IPS DF 6.9 (cell line): ENCODE measurements around the gene RAD51B.

Experiments
- DNase-seq: peaks from one replicate; pipeline ENCODE4 v3.0.0-alpha.2; 2013; ENCODE audit warnings: low read depth, low spot score
- H3K27ac ChIP-seq: one replicate; pipeline ENCODE4 v1.5.1; 2013; ENCODE audit warnings: low read length, control low read depth
- H3K27me3 ChIP-seq: 2 replicates; pipeline ENCODE4 v1.6.1; 2013; ENCODE audit warnings: mild to moderate bottlenecking, low read length; ENCODE audit not compliant: control insufficient read depth, insufficient read depth
- H3K36me3 ChIP-seq: 2 replicates; pipeline ENCODE4 v1.6.1; 2013; ENCODE audit warnings: low read length; ENCODE audit not compliant: control insufficient read depth, insufficient read depth
- H3K4me1 ChIP-seq: 2 replicates; pipeline ENCODE4 v1.6.1; 2013; ENCODE audit warnings: low read length; ENCODE audit not compliant: control insufficient read depth, insufficient read depth
- H3K4me3 ChIP-seq: 2 replicates; pipeline ENCODE4 v1.5.1; 2013; ENCODE audit warnings: mild to moderate bottlenecking, low read length
- H3K9me3 ChIP-seq: 2 replicates; pipeline ENCODE4 v1.6.1; 2013; ENCODE audit warnings: low read length, inconsistent platforms; ENCODE audit not compliant: control insufficient read depth, insufficient read depth
- WGBS: extraction: QIAGEN DNeasy Blood & Tissue Kit; methylation state at CpG from one replicate; pipeline ENCODE4 v1.1.7; 2013; ENCODE audit warnings: mixed read lengths, missing lambda C conversion rate; ENCODE audit not compliant: insufficient read length, insufficient coverage; 5-methylcytosine and 5-hydroxymethylcytosine counted together

RAD51B gene

DNA sequence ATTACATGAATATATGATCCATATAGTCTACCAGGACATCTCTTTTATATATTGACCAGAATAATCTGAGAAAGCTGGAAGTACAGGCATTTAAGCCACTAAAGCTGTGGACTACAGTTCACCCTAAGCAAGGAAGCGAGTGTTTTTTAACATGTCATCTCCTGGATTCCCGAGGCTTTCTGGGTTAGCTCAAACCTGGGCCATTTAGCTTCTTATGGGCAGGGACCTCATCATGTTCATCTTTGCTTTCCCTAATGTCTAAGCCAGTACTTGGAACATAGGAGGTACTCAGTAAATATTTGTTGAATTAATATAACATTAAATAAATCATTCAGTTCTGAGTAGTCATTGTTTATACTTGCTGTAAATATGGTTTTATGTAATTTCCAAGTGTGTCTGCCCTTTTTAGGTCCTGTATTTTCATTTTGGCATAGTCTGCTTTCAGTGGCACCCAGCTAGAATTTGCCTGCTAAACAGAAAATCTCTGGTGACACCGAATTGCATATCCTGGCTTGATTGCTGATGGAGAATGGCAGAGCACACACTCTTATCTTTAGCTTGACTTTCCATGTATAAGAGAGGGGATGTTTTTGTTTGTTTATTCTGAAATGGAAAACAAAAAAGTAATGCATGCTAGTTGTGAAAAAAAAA lies 628.8 kb downstream of the RAD51B start:
- H3K27me3 ChIP-seq = no peaks in the 10 kb centered on the region
- H3K4me1 ChIP-seq = peaks cover 1% of the 10 kb centered on the region; the same call in 1 of the 2 replicates
- no peak overlapping the region for H3K4me3 ChIP-seq
- no peaks in the 10 kb centered on the region for H3K9me3 ChIP-seq
- H3K27ac ChIP-seq = no peak overlapping the region
- no CpG with 5 or more reads among the region's 3 CpGs for WGBS
- no peak for DNase-seq
- no peaks in the 10 kb centered on the region for H3K36me3 ChIP-seq

DNA sequence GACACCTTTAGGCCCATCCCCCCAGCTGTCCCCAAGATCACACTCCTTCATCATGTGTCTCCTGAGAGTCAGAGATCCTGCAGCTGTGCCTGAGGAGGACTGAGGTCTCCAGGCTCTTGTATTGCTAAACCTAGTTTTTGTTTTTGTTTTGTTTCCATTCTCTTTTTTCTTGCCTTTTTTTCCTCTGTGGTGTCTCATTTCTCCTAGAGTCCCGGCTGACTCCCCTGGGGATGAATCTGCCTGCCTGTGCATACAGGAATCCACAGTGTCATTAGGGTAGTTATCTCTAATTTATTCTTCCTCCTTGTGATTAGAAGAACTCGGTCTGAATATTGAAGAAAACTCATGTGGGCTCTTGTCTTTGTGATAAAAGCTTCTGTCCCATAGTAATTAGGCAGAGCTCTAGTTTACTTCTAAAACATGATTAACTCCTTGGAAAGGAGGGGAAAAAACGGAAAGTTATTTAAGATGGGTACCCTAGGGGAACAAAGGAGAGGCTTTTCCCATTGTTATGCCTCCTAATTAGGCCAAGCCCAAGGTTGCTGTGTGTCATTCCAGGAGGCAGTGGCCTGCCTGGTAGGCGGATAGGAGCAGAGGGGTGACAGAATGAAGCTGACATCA lies 630.1 kb downstream of the RAD51B start:
- no peak overlapping the region for H3K27ac ChIP-seq
- no CpG with 5 or more reads among the region's 4 CpGs for WGBS
- peaks cover 1% of the 10 kb centered on the region; the same call in 1 of the 2 replicates for H3K4me1 ChIP-seq
- H3K4me3 ChIP-seq = no peak overlapping the region
- peak; percentile 37 for DNase-seq
- H3K36me3 ChIP-seq = no peaks in the 10 kb centered on the region
- H3K27me3 ChIP-seq = no peaks in the 10 kb centered on the region
- H3K9me3 ChIP-seq = no peaks in the 10 kb centered on the region

DNA sequence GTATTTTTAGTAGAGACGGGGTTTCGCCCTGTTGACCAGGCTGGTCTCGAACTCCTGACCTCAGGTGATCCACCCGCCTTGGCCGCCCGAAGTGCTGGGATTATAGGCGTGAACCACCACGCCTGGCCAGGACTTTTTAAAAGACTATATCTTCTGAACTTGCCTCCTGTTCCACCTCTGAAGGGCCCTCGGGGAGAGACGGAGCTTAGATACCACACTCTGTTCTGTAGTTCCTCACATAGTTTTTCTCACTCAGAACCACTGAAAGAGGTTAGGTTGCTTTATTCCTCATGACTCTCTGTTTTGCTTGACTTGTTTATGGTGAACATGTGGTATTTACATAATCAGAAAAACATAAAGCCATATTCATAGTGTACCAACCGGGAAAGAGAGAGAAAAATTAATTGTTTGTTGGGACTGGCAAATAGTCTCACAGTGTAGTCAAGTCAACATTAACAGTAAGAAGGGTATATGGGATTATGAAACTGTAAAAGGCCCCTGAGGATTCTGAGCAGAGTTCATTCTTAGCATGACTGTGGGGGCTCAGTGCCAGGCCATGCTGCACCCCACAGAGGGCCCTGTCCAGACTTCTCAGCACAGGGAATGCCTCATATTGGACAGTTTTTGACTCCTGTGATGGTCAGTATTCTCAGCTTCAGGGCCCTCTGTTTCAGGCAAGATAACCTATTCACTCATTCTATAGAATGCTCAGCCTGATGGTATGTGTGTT lies 631.0 kb downstream of the RAD51B start:
- Histone ChIP-seq H3K27me3 (no peaks in the 10 kb centered on the region), H3K27ac (no peak overlapping the region), H3K9me3 (no peaks in the 10 kb centered on the region), H3K4me3 (no peak overlapping the region), H3K4me1 (peaks cover 1% of the 10 kb centered on the region; the same call in 1 of the 2 replicates), H3K36me3 (no peaks in the 10 kb centered on the region)
- no CpG with 5 or more reads among the region's 11 CpGs for WGBS
- no peak for DNase-seq

DNA sequence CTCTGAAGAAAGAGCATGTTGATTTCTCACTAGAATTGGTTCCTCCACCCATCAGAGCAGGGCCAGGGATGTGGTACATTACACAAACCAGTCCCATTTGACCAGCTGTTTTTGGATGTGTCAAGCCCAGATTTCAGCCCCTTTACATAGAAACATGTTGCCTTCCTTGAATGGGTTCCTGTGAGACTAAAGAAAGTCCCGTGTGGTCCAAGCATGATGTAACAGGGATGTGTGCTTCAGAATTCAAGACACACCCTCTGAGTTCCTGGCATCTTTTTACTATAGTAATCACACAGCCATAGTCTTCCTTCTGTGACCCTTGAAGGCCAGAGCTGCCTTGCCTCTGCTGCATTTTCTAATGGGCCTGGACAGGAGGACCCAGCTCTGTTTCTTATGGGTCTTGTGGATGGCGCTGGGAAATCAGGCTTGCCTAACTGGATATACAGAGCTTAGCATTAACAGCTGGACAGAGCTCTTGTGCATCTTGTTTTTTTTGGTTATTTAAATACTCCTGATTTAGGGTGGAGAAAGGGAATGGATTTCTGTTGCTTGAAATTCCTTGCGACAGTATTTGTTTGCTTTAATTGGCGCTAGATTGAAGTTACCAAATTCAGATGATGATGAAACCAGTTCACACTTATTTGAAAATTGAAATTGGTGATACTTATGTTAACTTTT lies 632.3 kb downstream of the RAD51B start:
- Histone ChIP-seq H3K36me3 (no peaks in the 10 kb centered on the region), H3K27me3 (no peaks in the 10 kb centered on the region), H3K9me3 (no peaks in the 10 kb centered on the region), H3K27ac (no peak overlapping the region), H3K4me1 (peaks cover 1% of the 10 kb centered on the region; the same call in 1 of the 2 replicates), H3K4me3 (no peak overlapping the region)
- no peak for DNase-seq
- WGBS = no CpG with 5 or more reads among the region's 4 CpGs

DNA sequence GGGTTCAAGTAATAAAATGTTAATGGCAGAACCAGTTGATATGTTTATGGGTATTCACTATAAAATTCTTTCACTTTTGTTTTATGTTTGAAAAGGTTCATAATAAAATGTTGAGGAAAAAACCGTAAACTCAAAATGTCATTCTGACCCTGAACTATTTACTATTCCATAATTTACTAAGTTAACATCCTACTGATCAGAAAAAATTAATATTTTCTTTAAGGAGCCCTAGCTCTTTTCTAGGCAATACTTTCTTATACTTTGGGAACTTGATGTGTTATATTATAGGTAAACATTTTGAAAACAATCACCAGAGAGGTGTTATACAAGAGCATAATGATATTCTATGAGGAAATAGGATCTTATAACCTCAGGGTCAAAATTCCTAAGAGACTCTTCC lies 638.7 kb downstream of the RAD51B start:
- no peak for DNase-seq
- WGBS = no CpG with 5 or more reads among the region's 1 CpG
- no peaks in the 10 kb centered on the region for H3K36me3 ChIP-seq
- no peaks in the 10 kb centered on the region for H3K9me3 ChIP-seq
- no peak overlapping the region for H3K27ac ChIP-seq
- no peak overlapping the region for H3K4me3 ChIP-seq
- peaks cover 6% of the 10 kb centered on the region; the same call in 1 of the 2 replicates for H3K4me1 ChIP-seq
- H3K27me3 ChIP-seq = no peaks in the 10 kb centered on the region

DNA sequence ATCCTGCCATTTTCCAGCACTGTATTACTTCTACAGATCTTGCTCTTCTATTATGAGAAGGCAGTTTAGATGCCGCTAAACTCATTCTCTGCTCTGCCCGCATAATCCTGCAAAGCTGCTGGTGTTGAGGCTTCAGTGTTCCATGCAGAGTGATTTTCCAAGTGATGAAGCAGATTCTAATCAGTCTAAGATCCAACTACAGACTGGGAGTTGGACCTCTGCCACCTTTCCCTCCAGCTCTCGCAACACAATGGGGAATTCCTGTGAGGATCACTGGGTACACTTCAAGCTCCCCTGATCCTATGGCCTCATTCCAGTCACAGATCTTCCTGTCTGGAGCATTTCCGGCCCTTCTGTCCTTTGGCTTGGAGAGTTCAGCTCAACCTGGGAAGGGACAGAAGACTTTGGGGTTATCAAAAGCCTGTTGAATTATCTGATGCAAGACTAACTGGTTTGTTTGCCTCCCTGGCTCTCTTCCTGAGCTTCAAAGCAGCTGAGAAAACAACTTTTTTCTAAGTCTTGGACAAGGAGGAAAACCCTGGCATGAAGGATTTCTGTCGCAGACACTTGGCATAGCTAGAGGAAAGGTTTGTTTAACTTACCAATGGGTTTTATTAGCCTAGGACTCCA lies 639.4 kb downstream of the RAD51B start:
- no peaks in the 10 kb centered on the region for H3K36me3 ChIP-seq
- WGBS = no CpG with 5 or more reads among the region's 5 CpGs
- H3K27ac ChIP-seq = no peak overlapping the region
- no peaks in the 10 kb centered on the region for H3K27me3 ChIP-seq
- no peaks in the 10 kb centered on the region for H3K9me3 ChIP-seq
- no peak for DNase-seq
- no peak overlapping the region for H3K4me3 ChIP-seq
- H3K4me1 ChIP-seq = peaks cover 6% of the 10 kb centered on the region; the same call in 1 of the 2 replicates

DNA sequence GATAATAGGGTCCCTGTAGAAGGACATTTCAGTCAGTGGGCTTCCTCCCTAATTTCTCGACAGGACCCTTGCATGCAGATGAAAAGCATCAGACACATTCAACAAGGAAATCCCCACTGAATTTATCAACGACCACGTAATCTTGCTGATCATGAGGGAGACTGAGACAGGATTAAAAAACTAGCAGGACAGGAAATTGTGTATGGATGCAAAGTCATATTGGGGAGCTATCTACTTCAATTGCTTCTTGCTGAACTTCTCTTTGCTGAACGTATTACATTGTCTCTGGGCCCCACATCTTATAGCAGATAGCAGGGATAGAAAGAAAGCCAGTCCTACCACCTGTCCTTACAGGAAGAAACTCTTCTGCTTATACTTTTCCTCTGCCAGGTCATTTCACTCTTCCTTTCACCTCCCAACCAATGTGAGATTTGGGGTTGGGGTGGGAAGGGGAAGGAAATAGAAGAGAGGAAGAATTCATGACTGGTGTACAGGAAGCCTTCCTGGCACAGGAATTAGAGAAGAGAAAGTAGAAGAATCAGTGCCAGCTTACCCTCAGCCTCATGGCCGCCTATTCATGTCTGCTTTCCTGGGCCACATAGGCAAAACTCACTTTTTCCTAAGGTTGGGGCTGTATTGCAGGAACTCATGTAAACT lies 640.0 kb downstream of the RAD51B start:
- no peak overlapping the region for H3K27ac ChIP-seq
- H3K27me3 ChIP-seq = no peaks in the 10 kb centered on the region
- H3K4me1 ChIP-seq = peaks cover 6% of the 10 kb centered on the region; the same call in 1 of the 2 replicates
- no peaks in the 10 kb centered on the region for H3K9me3 ChIP-seq
- no CpG with 5 or more reads among the region's 5 CpGs for WGBS
- no peaks in the 10 kb centered on the region for H3K36me3 ChIP-seq
- DNase-seq = no peak
- H3K4me3 ChIP-seq = no peak overlapping the region

DNA sequence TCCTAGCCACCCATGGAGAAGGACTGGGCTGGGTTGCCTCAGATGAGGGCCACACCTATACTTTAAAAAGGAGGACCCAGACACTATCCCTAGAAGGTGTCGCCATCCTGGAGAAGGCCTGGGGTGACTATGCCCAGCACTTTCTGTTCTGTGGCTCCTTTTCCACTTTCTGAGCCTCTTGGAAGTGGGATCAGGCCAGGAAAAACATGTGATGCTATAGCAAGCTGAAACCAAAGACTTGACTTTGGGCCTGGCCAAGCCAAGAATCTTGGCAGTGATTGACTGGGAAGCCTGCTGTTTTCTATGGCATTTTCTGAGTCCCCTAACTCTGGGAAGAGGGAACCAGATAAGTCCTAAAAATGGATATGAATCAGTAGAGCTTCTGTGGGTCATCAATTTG lies 641.0 kb downstream of the RAD51B start:
- DNase-seq = no peak
- peaks cover 6% of the 10 kb centered on the region; the same call in 1 of the 2 replicates for H3K4me1 ChIP-seq
- WGBS = no CpG with 5 or more reads among the region's 1 CpG
- H3K27me3 ChIP-seq = no peaks in the 10 kb centered on the region
- no peak overlapping the region for H3K4me3 ChIP-seq
- no peaks in the 10 kb centered on the region for H3K36me3 ChIP-seq
- no peaks in the 10 kb centered on the region for H3K9me3 ChIP-seq
- H3K27ac ChIP-seq = no peak overlapping the region

DNA sequence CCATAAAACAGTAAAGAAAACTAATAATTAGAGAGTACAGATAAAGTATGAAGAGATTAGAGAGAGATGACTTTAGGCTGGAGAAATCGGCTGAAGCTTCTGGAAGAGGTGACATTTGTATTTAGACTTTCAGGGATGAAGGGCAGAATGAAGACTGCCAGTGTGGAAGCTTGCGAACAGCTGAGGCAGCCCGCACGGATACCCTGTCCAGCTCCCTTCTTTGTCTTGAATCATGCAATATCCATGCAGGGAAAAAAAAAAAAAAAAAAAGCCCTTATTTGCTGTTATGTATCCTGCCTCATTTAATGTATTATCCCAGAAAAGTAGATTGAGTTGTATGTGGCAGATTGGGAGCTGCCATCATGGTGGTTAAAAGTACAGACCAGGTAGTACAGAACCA lies 641.5 kb downstream of the RAD51B start:
- WGBS = no CpG with 5 or more reads among the region's 4 CpGs
- DNase-seq = no peak
- H3K4me1 ChIP-seq = peaks cover 6% of the 10 kb centered on the region; the same call in 1 of the 2 replicates

More for the DNA sequence above, 641.5 kb downstream of the RAD51B start:
- Histone ChIP-seq H3K4me3 (no peak overlapping the region), H3K36me3 (no peaks in the 10 kb centered on the region), H3K27ac (no peak overlapping the region), H3K27me3 (no peaks in the 10 kb centered on the region), H3K9me3 (no peaks in the 10 kb centered on the region)
